Tibial nerve (tissue), 4 donors: ENCODE data around the gene HSD17B1. TPM values are rescaled to one million over a fixed set of nuclear protein-coding genes. Genes with fewer than 3 reads are reported as not detected.

Experiments
- DNase-seq, 2 donors: peaks; one replicate each; pipeline ENCODE4 v3.0.0-alpha.2; 2019; ENCODE audit warnings: low spot score in 2 of 2
- H3K27ac ChIP-seq, 4 donors: fragments of 200-600 bp; sonication (generic) in 3 of 4; one replicate each; pipeline ENCODE4 v1.5.1; 2017 to 2019; ENCODE audit warnings: mild to moderate bottlenecking in 1 of 4
- H3K27me3 ChIP-seq, 2 donors: fragments of 200-600 bp; sonication (generic) in 1 of 2; one replicate each; pipeline versions ENCODE4 v1.5.1 to v1.6.0; 2017 to 2019
- H3K36me3 ChIP-seq, 3 donors: fragments of 200-600 bp; sonication (generic); one replicate each; pipeline ENCODE4 v1.5.1; 2018 to 2019
- H3K4me1 ChIP-seq, 4 donors: fragments of 200-600 bp; sonication (generic) in 3 of 4; one replicate each; pipeline ENCODE4 v1.5.1; 2017 to 2019
- H3K4me3 ChIP-seq, 4 donors: fragments of 200-600 bp; sonication (generic) in 3 of 4; one replicate each; pipeline ENCODE4 v1.5.1; 2017 to 2019; ENCODE audit warnings: mild to moderate bottlenecking in 1 of 4, moderate library complexity in 1 of 4
- H3K9me3 ChIP-seq, 4 donors: fragments of 200-600 bp; sonication (generic) in 3 of 4; one replicate each; pipeline ENCODE4 v1.5.1; 2017 to 2019
- CTCF ChIP-seq, 5 experiments: fragments of 200-600 bp in 3 of 5; fragments of 450-650 bp in 2 of 5; sonication (generic) in 3 of 5; IDR thresholded peaks; one replicate each; pipeline ENCODE4 v1.5.1; 2016 to 2019; ENCODE audit warnings: antibody characterized with exemption in 5 of 5, mild to moderate bottlenecking in 3 of 5, moderate library complexity in 2 of 5
- EP300 ChIP-seq, 2 donors: sonication (generic); formaldehyde crosslinking; IDR thresholded peaks; one replicate each; pipeline ENCODE4 v1.6.1; 2017; ENCODE audit warnings: antibody characterized with exemption in 2 of 2, mild to moderate bottlenecking in 1 of 2
- POLR2A ChIP-seq, 2 donors: fragments of 450-650 bp; IDR thresholded peaks; one replicate each; pipeline ENCODE4 v1.6.1; 2017; ENCODE audit warnings: antibody characterized with exemption in 2 of 2, mild to moderate bottlenecking in 2 of 2, moderate library complexity in 2 of 2
- WGBS, 2 donors: methylation state at CpG; one replicate each; pipeline ENCODE4 v1.1.5; 2018; 5-methylcytosine and 5-hydroxymethylcytosine counted together
- total RNA-seq, 4 donors: library from RNA; depleted of rRNA; stranded (reverse); fragments of >200 nt; gene quantifications; one replicate each; pipeline ENCODE4 v1.1.0, GENCODE V29; 2016

The HSD17B1 gene
- total RNA-seq, 4 donors from 2014 or later = 0.78 to 4.4 (median 3.7) TPM

- Histone ChIP-seq H3K27ac (peak overlapping the region in 2 of 4 donors; percentile 82 to 91), H3K4me1 (peaks cover 0 to 73% (median 54%) of the 10 kb centered on the region in 4 donors), H3K27me3 (no peaks in the 10 kb centered on the region), H3K36me3 (peaks cover 0 to 37% (median 0%) of the 10 kb centered on the region in 3 donors), H3K9me3 (no peaks in the 10 kb centered on the region), H3K4me3 (no peak overlapping the region)
- WGBS, 2 donors = 62 to 74% methylated on average over 8 of the region's 8 CpGs
- no peak for TF ChIP-seq EP300 (IDR thresholded peaks at IDR 0.05)
- no peak for TF ChIP-seq POLR2A (IDR thresholded peaks at IDR 0.05)
- no peak for TF ChIP-seq CTCF (IDR thresholded peaks at IDR 0.05)
- no peak for DNase-seq
These were observed 37.9 kb upstream of the HSD17B1 start for GRCh38 chr17:42514867-42515266.

- peaks cover 5 to 93% (median 71%) of the 10 kb centered on the region in 4 donors for H3K4me1 ChIP-seq
- peak; percentile 90 to 96 for DNase-seq
- 7 to 8% methylated on average over 9 of the region's 9 CpGs for whole genome bisulfite sequencing, 2 donors
These were observed 35.2 kb upstream of the HSD17B1 start for GRCh38 chr17:42517516-42517915.

GRCh38 chr17:42518046-42518754 lies 34.5 kb upstream of the HSD17B1 start:
- Histone ChIP-seq H3K4me1 (peaks cover 5 to 93% (median 70%) of the 10 kb centered on the region in 4 donors), H3K4me3 (no peak overlapping the region), H3K36me3 (peaks cover 0 to 23% (median 0%) of the 10 kb centered on the region in 3 donors), H3K9me3 (no peaks in the 10 kb centered on the region), H3K27me3 (no peaks in the 10 kb centered on the region), H3K27ac (peak overlapping the region; percentile 85 to 94 (median 90))
- peak; percentile 69 to 86 for DNase-seq
- TF ChIP-seq POLR2A (IDR thresholded peaks at IDR 0.05) = no peak
- no peak for TF ChIP-seq CTCF (IDR thresholded peaks at IDR 0.05)
- peak; percentile 40 to 86 for TF ChIP-seq EP300 (IDR thresholded peaks at IDR 0.05)
- WGBS, 2 donors = 31 to 32% methylated on average over 9 of the region's 9 CpGs

More at GRCh38 chr17:42517516-42517915, 35.2 kb upstream of the HSD17B1 start:
- Histone ChIP-seq H3K27me3 (no peaks in the 10 kb centered on the region), H3K4me3 (no peak overlapping the region), H3K36me3 (peaks cover 0 to 23% (median 0%) of the 10 kb centered on the region in 3 donors), H3K9me3 (no peaks in the 10 kb centered on the region), H3K27ac (peak overlapping the region; percentile 85 to 94 (median 90))
- TF ChIP-seq EP300 (IDR thresholded peaks at IDR 0.05) = peak; percentile 61 to 70
- TF ChIP-seq POLR2A (IDR thresholded peaks at IDR 0.05) = no peak
- TF ChIP-seq CTCF (IDR thresholded peaks at IDR 0.05) = peak; percentile 81 to 96 (median 93)

- Histone ChIP-seq H3K36me3 (peaks cover 0 to 17% (median 0%) of the 10 kb centered on the region in 3 donors), H3K4me3 (no peak overlapping the region), H3K27me3 (no peaks in the 10 kb centered on the region), H3K27ac (peak overlapping the region; percentile 85 to 94 (median 90)), H3K9me3 (no peaks in the 10 kb centered on the region), H3K4me1 (peaks cover 5 to 92% (median 65%) of the 10 kb centered on the region in 4 donors)
- DNase-seq = peak in 1 of 2 donors; percentile 58
- WGBS, 2 donors = 21 to 27% methylated on average over 6 of the region's 6 CpGs
- TF ChIP-seq EP300 (IDR thresholded peaks at IDR 0.05) (no peak), POLR2A (IDR thresholded peaks at IDR 0.05) (no peak), CTCF (IDR thresholded peaks at IDR 0.05) (no peak)
These were observed 33.8 kb upstream of the HSD17B1 start for GRCh38 chr17:42518755-42519545.
